GM12873 (cell line): ENCODE results near the gene FAM171A2.

Experiments
- TF ChIP-seq, protein P1 (sequence below): IDR thresholded peaks from 2 replicates; pipeline ENCODE4 v1.5.1; 2012; ENCODE audit warnings: low read depth, mild to moderate bottlenecking, moderate library complexity, low read length, control low read depth; ENCODE audit not compliant: insufficient read depth; ENCODE audit errors: missing control alignments

The FAM171A2 gene

DNA sequence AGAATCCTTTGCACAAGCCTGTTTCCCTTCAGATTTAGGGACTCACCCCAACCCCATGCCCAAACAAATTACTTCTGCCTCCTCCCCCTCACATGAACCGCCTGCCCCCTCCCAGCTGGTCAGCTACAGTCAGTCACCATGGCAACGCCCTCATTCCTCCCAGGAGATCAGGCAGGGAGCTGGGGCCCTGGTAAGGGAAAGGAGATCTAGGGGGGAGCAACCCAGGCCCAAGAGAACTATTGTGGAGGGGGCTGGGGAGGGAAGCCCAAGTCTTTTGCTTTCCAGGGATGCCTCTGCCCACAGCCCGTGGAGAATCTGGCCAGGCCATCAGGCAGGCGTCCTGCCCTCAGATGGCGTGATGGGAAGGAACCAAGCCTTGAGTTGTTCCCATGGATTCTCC is 2.8 kb downstream of the FAM171A2 start:
- TF ChIP-seq, protein P1, sequence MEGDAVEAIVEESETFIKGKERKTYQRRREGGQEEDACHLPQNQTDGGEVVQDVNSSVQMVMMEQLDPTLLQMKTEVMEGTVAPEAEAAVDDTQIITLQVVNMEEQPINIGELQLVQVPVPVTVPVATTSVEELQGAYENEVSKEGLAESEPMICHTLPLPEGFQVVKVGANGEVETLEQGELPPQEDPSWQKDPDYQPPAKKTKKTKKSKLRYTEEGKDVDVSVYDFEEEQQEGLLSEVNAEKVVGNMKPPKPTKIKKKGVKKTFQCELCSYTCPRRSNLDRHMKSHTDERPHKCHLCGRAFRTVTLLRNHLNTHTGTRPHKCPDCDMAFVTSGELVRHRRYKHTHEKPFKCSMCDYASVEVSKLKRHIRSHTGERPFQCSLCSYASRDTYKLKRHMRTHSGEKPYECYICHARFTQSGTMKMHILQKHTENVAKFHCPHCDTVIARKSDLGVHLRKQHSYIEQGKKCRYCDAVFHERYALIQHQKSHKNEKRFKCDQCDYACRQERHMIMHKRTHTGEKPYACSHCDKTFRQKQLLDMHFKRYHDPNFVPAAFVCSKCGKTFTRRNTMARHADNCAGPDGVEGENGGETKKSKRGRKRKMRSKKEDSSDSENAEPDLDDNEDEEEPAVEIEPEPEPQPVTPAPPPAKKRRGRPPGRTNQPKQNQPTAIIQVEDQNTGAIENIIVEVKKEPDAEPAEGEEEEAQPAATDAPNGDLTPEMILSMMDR = no peak

DNA sequence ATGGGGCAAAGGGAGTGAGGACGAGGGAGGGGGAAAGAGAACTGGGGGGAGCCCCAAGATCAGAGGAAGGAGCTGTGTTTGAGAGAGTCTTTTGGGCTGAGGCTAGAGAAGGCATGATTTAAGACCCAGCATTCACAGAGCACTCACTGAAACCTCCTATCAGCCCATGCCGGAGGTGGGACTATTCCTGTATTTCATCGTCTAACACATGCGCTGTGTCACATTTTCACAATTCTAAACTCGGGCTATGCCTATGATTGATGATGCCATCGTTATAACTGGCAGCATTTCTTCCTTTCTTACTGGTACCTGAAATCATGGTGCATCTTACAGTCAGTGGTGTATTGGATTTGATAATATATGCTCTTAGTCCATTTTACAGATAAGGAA is 3.5 kb downstream of the FAM171A2 start:
- TF ChIP-seq, protein P1 = no peak

DNA sequence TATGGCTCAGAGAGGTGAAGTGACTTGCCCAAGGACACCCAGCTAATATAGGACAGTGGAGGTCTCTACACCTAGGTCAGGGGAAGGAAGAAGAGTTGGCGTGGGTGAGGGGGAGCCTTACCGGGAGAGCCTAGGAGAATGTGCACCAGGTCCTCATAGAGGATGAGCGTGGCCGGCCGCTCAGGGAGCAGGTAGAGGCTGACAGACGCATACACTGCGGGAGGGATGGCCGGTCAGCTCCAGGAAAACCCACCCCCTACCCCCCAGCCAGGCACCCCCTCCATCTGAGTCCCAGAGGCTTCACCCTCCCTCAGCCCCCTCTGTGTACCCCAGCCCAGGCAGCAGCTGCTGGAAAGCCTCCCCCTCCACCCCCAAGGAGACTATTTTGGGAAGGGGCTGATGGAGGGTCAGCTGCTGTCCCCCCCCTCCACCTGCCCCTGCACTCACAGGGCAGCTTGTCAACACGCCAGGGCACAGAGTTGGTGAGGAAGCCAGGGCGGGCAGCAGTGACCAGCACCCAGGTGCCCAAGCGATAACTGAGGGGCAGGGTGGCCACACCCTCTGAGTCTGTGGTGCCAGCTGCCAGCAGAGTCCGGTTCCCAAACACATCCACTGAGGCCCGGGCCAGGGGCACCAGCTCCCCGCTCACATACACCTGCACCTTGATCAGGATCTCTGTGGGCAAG is 4.1 kb downstream of the FAM171A2 start:
- TF ChIP-seq, protein P1 = no peak

DNA sequence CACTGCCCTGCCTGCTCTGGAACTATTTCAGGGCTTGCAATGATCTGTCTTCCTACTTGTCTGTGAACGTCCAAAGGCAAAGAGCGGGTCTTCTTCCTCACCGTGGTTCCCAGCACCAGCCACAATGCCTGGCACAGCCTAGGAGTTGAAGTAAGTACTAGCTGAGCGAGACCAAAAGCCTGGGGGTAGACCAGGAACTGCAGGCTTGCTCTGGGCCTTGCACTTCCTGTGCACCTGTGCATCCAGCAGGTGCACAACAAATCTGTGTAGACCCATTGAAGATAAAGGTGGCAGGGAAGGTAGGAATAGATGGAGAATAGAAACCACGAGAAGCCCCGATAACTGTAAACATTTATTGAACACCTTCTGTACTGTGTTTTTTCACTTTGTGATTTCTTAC is 4.6 kb downstream of the FAM171A2 start:
- TF ChIP-seq, protein P1 = no peak

DNA sequence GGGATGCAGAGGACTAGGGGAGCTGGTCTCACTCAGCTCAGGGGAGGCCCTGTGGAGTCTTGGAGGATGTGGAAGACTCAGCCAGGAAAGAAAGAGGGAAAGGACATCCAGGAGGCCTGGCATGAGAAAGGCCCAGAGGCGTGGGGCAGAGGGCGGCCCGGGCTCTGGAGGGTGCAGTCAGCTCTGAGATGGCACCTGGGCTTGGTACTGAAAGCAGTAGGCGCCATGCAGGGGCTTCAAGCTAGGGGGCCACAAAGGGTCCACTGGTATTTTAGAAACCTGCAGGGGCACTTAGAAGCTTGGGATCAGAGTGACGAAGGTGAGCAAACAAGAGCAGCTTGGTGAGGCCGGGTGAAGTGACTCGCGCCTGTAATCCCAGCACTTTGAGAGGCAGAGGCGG is 5.6 kb downstream of the FAM171A2 start:
- TF ChIP-seq, protein P1 = no peak

DNA sequence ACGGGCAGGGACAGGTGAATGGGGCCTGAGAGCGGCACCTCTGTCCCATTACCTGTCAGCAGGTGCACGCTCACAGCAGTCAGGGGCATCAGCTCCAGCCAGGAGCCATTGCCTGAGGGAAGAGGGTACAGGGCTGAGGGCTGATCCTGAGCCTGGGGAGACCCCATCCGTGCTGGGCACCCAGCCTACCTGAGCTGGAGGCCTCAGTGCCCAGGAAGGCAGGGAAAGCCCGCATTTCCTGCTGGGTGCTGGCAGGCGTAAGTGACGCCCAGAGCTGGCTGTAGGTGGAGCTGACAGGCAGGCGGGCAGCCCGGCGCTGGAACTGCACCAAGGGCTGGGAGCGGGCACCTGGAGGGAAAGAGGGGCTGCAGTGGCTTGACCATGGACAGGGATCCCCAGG is 7.4 kb downstream of the FAM171A2 start:
- TF ChIP-seq, protein P1 = no peak

DNA sequence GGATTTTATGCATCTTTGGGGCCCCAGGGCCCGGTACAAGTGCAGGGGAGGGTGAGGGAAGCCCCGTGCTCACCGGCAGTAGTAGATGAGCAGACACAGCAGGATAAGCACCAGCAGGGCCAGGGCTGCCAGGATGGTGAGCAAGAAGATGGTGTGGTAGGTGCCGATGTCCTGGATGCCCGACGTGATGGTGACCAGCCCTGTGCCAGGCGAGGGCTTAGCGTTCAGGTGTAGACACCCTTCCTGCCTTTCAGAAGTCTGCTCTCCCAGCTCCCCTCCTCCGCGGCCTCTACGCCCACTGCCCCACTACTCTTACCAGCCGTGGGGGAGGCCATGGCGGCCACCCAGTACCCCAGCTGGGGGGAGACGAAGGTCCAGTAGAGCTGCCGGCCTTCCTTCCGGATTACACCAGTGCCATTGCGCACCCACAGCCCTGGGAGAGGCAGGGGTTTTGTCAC is 8.0 kb downstream of the FAM171A2 start:
- TF ChIP-seq, protein P1 = no peak
